ENCODE data around the gene PDE7B. TPM values are rescaled to one million over a fixed set of nuclear protein-coding genes. Genes with fewer than 3 reads are reported as not detected.

PDE7B gene
- total and polyA plus RNA-seq, 2 donors (not counting 1 experiment from before 2014, with no cell fraction given), result 7.9 to 21.5 TPM

DNA sequence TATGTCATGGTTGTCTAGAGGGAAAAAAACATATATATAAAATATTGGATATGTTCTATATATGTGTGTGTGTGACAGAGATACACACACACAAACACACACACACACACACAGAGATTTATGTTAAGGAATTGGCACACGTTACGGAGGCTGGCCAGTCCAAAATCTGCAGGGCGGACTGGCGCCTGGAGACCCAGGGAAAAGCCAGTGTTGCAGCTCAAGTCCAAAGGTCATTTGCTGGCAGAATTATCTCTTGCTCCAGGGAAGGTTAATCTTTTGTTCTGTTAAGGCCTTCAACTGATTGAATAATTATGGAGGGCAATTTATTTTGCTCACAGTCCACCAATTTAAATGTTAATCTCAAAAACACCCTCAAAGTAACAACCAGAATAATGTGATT is 37.5 kb upstream of the PDE7B start:
- no peak for TF ChIP-seq EZH2 (IDR thresholded peaks at IDR 0.05; ENCODE audit: low read length, missing control alignments)
- TF ChIP-seq, protein P1, sequence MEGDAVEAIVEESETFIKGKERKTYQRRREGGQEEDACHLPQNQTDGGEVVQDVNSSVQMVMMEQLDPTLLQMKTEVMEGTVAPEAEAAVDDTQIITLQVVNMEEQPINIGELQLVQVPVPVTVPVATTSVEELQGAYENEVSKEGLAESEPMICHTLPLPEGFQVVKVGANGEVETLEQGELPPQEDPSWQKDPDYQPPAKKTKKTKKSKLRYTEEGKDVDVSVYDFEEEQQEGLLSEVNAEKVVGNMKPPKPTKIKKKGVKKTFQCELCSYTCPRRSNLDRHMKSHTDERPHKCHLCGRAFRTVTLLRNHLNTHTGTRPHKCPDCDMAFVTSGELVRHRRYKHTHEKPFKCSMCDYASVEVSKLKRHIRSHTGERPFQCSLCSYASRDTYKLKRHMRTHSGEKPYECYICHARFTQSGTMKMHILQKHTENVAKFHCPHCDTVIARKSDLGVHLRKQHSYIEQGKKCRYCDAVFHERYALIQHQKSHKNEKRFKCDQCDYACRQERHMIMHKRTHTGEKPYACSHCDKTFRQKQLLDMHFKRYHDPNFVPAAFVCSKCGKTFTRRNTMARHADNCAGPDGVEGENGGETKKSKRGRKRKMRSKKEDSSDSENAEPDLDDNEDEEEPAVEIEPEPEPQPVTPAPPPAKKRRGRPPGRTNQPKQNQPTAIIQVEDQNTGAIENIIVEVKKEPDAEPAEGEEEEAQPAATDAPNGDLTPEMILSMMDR (conservative IDR thresholded peaks at IDR 0.05 in 1 of 2, IDR thresholded peaks at IDR 0.05 in 1 of 2; ENCODE audit: low read depth in 1 of 2, low read length in 2 of 2), result no peak
- no peak overlapping the region for H3K27ac ChIP-seq (ENCODE audit: insufficient read depth, low read length)

DNA sequence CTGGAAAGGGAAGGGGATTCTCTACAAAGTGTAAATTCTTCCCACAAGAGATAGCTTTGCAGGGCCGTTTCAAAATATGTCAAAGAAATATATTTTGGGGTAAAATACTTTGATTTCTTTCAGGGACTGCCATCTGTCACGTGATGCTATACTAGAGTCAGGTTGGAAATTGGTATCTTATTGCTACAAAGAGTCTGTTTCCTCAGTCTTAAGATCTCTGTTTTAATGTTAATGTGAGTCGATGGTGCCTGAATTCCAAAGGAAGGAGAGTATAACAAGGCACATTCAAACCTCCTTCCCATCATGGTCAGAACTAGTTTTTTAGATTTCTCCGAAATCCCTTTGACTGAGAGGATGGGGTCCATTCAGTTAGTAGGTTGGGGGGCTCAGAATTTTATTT is 36.3 kb upstream of the PDE7B start:
- no peaks in the 10 kb centered on the region for H3K79me2 ChIP-seq (ENCODE audit: control insufficient read depth, insufficient read depth, low read length)
- H3K27me3 ChIP-seq (ENCODE audit: control insufficient read depth, insufficient read depth, low read length), result no peaks in the 10 kb centered on the region
- no peak for DNase-seq (ENCODE audit: low read depth in 2 of 2)
- H3K27ac ChIP-seq (ENCODE audit: insufficient read depth, low read length), result no peak overlapping the region
- no peak overlapping the region for H3K4me3 ChIP-seq (replicated peaks in 1 of 4; ENCODE audit: control extremely low read depth in 1 of 4, insufficient read depth in 1 of 4, low read depth in 3 of 4, low read length in 4 of 4)
- no peak overlapping the region for H3K4me2 ChIP-seq (ENCODE audit: extremely low read depth, insufficient read depth, low read length)
- no peaks in the 10 kb centered on the region for H4K20me1 ChIP-seq (ENCODE audit: control insufficient read depth, extremely low read depth, insufficient read depth, low read length)
- no peak overlapping the region for H3K9ac ChIP-seq (ENCODE audit: insufficient read depth, low read length)
- no peaks in the 10 kb centered on the region for H3K9me3 ChIP-seq (ENCODE audit: control insufficient read depth, insufficient read depth, low read depth, low read length)
- TF ChIP-seq, protein P1 (conservative IDR thresholded peaks at IDR 0.05 in 1 of 2, IDR thresholded peaks at IDR 0.05 in 1 of 2; ENCODE audit: low read depth in 1 of 2, low read length in 2 of 2), result no peak
- no peak for TF ChIP-seq EZH2 (IDR thresholded peaks at IDR 0.05; ENCODE audit: low read length, missing control alignments)
- H3K36me3 ChIP-seq (ENCODE audit: control insufficient read depth, insufficient read depth, low read length), result no peaks in the 10 kb centered on the region
- no peaks in the 10 kb centered on the region for H3K4me1 ChIP-seq (ENCODE audit: control insufficient read depth, extremely low read depth, insufficient read depth, low read length)
- H2AFZ ChIP-seq (ENCODE audit: low read length), result no peak overlapping the region

More for the DNA sequence above, 37.5 kb upstream of the PDE7B start:
- Histone ChIP-seq H3K4me1 (ENCODE audit: control insufficient read depth, extremely low read depth, insufficient read depth, low read length) (no peaks in the 10 kb centered on the region), H3K4me2 (ENCODE audit: extremely low read depth, insufficient read depth, low read length) (no peak overlapping the region), H3K27me3 (ENCODE audit: control insufficient read depth, insufficient read depth, low read length) (no peaks in the 10 kb centered on the region), H4K20me1 (ENCODE audit: control insufficient read depth, extremely low read depth, insufficient read depth, low read length) (no peaks in the 10 kb centered on the region), H3K9me3 (ENCODE audit: control insufficient read depth, insufficient read depth, low read depth, low read length) (no peaks in the 10 kb centered on the region), H3K36me3 (ENCODE audit: control insufficient read depth, insufficient read depth, low read length) (no peaks in the 10 kb centered on the region), H3K4me3 (replicated peaks in 1 of 4; ENCODE audit: control extremely low read depth in 1 of 4, insufficient read depth in 1 of 4, low read depth in 3 of 4, low read length in 4 of 4) (no peak overlapping the region), H2AFZ (ENCODE audit: low read length) (no peak overlapping the region), H3K9ac (ENCODE audit: insufficient read depth, low read length) (no peak overlapping the region), H3K79me2 (ENCODE audit: control insufficient read depth, insufficient read depth, low read length) (no peaks in the 10 kb centered on the region)
- no peak for DNase-seq (ENCODE audit: low read depth in 2 of 2)

DNA sequence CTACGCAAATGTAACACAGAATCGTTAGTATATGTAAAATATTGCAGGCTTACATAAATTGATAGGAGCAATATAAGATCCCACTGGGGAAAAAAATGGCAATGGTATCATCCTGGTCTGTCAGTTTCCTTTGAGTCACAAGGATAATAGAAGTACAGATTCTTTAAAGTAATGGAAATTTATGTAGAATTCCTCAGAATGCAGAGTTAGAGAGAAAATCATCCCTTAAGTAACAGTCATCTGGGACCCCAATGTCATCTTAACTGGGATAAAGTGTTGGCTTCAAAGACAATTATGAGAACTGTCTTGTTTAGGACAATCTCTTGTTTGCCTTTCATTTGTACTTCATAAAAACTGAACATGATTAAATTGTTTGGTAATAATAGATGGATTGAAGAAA is 34.5 kb upstream of the PDE7B start:
- Histone ChIP-seq H3K79me2 (ENCODE audit: control insufficient read depth, insufficient read depth, low read length) (no peaks in the 10 kb centered on the region), H3K9me3 (ENCODE audit: control insufficient read depth, insufficient read depth, low read depth, low read length) (no peaks in the 10 kb centered on the region), H3K4me3 (replicated peaks in 1 of 4; ENCODE audit: control extremely low read depth in 1 of 4, insufficient read depth in 1 of 4, low read depth in 3 of 4, low read length in 4 of 4) (no peak overlapping the region), H3K36me3 (ENCODE audit: control insufficient read depth, insufficient read depth, low read length) (no peaks in the 10 kb centered on the region), H3K4me1 (ENCODE audit: control insufficient read depth, extremely low read depth, insufficient read depth, low read length) (no peaks in the 10 kb centered on the region), H4K20me1 (ENCODE audit: control insufficient read depth, extremely low read depth, insufficient read depth, low read length) (no peaks in the 10 kb centered on the region), H2AFZ (ENCODE audit: low read length) (no peak overlapping the region), H3K27ac (ENCODE audit: insufficient read depth, low read length) (no peak overlapping the region), H3K27me3 (ENCODE audit: control insufficient read depth, insufficient read depth, low read length) (no peaks in the 10 kb centered on the region), H3K4me2 (ENCODE audit: extremely low read depth, insufficient read depth, low read length) (no peak overlapping the region), H3K9ac (ENCODE audit: insufficient read depth, low read length) (no peak overlapping the region)
- no peak for DNase-seq (ENCODE audit: low read depth in 2 of 2)
- TF ChIP-seq EZH2 (IDR thresholded peaks at IDR 0.05; ENCODE audit: low read length, missing control alignments), result no peak
- TF ChIP-seq, protein P1 (conservative IDR thresholded peaks at IDR 0.05 in 1 of 2, IDR thresholded peaks at IDR 0.05 in 1 of 2; ENCODE audit: low read depth in 1 of 2, low read length in 2 of 2), result no peak

All from fibroblast of lung (primary cell).